Sigmoid colon (tissue), 7 donors: Measurements from ENCODE around the gene MDGA2. TPM values are rescaled to one million over a fixed set of nuclear protein-coding genes. Genes with fewer than 3 reads are reported as not detected.

Source experiments
- DNase-seq: peaks from one replicate; pipeline ENCODE4 v3.0.0-alpha.2; 2019
- H3K27ac ChIP-seq, 4 donors: fragments of 200-600 bp; sonication (generic); one replicate each; pipeline ENCODE4 v1.5.1; 2016 to 2019; ENCODE audit warnings: mild to moderate bottlenecking in 1 of 4
- H3K27me3 ChIP-seq, 3 donors: fragments of 200-600 bp; sonication (generic); one replicate each; pipeline ENCODE4 v1.5.1; 2019; ENCODE audit warnings: mild to moderate bottlenecking in 1 of 3
- H3K36me3 ChIP-seq, 4 donors: fragments of 200-600 bp; sonication (generic); one replicate each; pipeline ENCODE4 v1.5.1; 2016 to 2019
- H3K4me1 ChIP-seq, 4 donors: fragments of 200-600 bp; sonication (generic); one replicate each; pipeline ENCODE4 v1.5.1; 2017 to 2019
- H3K4me3 ChIP-seq, 4 donors: fragments of 200-600 bp; sonication (generic); one replicate each; pipeline ENCODE4 v1.5.1; 2017 to 2019; ENCODE audit warnings: mild to moderate bottlenecking in 2 of 4, moderate library complexity in 1 of 4
- H3K9me3 ChIP-seq, 4 donors: fragments of 200-600 bp in 3 of 4; sonication (generic) in 3 of 4; one replicate each; pipeline versions ENCODE4 v1.5.1 to v1.6.1; 2013 to 2019
- CTCF ChIP-seq, 4 experiments: fragments of 450-650 bp in 3 of 4; fragments of 200-600 bp in 1 of 4; IDR thresholded peaks; one replicate each; pipeline ENCODE4 v1.5.1; 2016 to 2019; ENCODE audit warnings: antibody characterized with exemption in 4 of 4, mild to moderate bottlenecking in 3 of 4, moderate library complexity in 2 of 4
- EP300 ChIP-seq, 4 donors: sonication (generic); formaldehyde crosslinking; IDR thresholded peaks; one replicate each; pipeline ENCODE4 v1.6.1; 2017; ENCODE audit warnings: antibody characterized with exemption in 4 of 4
- POLR2A ChIP-seq, 2 donors: fragments of 450-650 bp; IDR thresholded peaks; one replicate each; pipeline ENCODE4 v1.6.1; 2016; ENCODE audit warnings: antibody characterized with exemption in 2 of 2, mild to moderate bottlenecking in 2 of 2, moderate library complexity in 2 of 2
- POLR2AphosphoS5 ChIP-seq, 4 donors: sonication (generic); formaldehyde crosslinking; IDR thresholded peaks; one replicate each; pipeline ENCODE4 v1.6.1; 2017; ENCODE audit warnings: antibody characterized with exemption in 4 of 4
- WGBS, 2 donors: extraction: QIAGEN DNeasy Blood & Tissue Kit; methylation state at CpG; one replicate each; pipeline ENCODE4 v1.1.7; 2013; 5-methylcytosine and 5-hydroxymethylcytosine counted together
- intact Hi-C: fragments of 100-400 bp; cut with DNase I; formaldehyde crosslinking; loops from one replicate; pipeline ENCODE4 v1.15.1; 2023
- polyA plus RNA-seq, 3 donors: library from polyadenylated mRNA; stranded (reverse); fragments of 200-250 nt; gene quantifications; one replicate each; pipeline ENCODE4 v1.2.3, GENCODE V29; 2013
- total RNA-seq, 4 donors: library from RNA; depleted of rRNA; stranded (reverse); fragments of >200 nt; gene quantifications; one replicate each; pipeline ENCODE4 v1.1.0, GENCODE V29; 2016
- donor health status: healthy with polysubstance abuse.
- donor health status: Bipolar disorder and iron deficiency.
- donor health status: healthy.

The MDGA2 gene
- total and polyA plus RNA-seq, 7 donors, result under 0.01 to 1.2 (median 0.33) TPM; not detected in 2

GRCh38 chr14:47567273-47567672 is 108.1 kb downstream of the MDGA2 start:
- intact Hi-C loops, result no loop called here
- Histone ChIP-seq H3K27me3 (no peaks in the 10 kb centered on the region), H3K9me3 (no peaks in the 10 kb centered on the region), H3K4me3 (no peak overlapping the region), H3K36me3 (no peaks in the 10 kb centered on the region), H3K4me1 (no peaks in the 10 kb centered on the region), H3K27ac (no peak overlapping the region)
- no peak for DNase-seq
- TF ChIP-seq EP300 (IDR thresholded peaks at IDR 0.05) (no peak), POLR2A (IDR thresholded peaks at IDR 0.05) (no peak), CTCF (IDR thresholded peaks at IDR 0.05) (no peak), POLR2AphosphoS5 (IDR thresholded peaks at IDR 0.05) (no peak)

GRCh38 chr14:47557894-47558293 is 117.5 kb downstream of the MDGA2 start:
- intact Hi-C loops, result no loop called here
- H3K27me3 ChIP-seq, result no peaks in the 10 kb centered on the region
- H3K36me3 ChIP-seq, result no peaks in the 10 kb centered on the region
- H3K4me1 ChIP-seq, result no peaks in the 10 kb centered on the region
- no peaks in the 10 kb centered on the region for H3K9me3 ChIP-seq
- no peak overlapping the region for H3K27ac ChIP-seq
- DNase-seq, result no peak
- TF ChIP-seq POLR2A (IDR thresholded peaks at IDR 0.05) (no peak), EP300 (IDR thresholded peaks at IDR 0.05) (no peak), CTCF (IDR thresholded peaks at IDR 0.05) (no peak), POLR2AphosphoS5 (IDR thresholded peaks at IDR 0.05) (no peak)
- no peak overlapping the region for H3K4me3 ChIP-seq
- 59 to 72% methylated on average over 1 of the region's 1 CpG for WGBS, 2 donors

GRCh38 chr14:47555333-47555732 is 120.1 kb downstream of the MDGA2 start:
- H3K27me3 ChIP-seq, result no peaks in the 10 kb centered on the region
- H3K9me3 ChIP-seq, result no peaks in the 10 kb centered on the region
- intact Hi-C loops, result no loop called here
- no peak overlapping the region for H3K27ac ChIP-seq
- H3K4me3 ChIP-seq, result no peak overlapping the region
- TF ChIP-seq CTCF (IDR thresholded peaks at IDR 0.05), result no peak
- TF ChIP-seq POLR2A (IDR thresholded peaks at IDR 0.05), result no peak
- no peak for TF ChIP-seq EP300 (IDR thresholded peaks at IDR 0.05)
- TF ChIP-seq POLR2AphosphoS5 (IDR thresholded peaks at IDR 0.05), result no peak
- no peaks in the 10 kb centered on the region for H3K36me3 ChIP-seq
- no peak for DNase-seq
- H3K4me1 ChIP-seq, result no peaks in the 10 kb centered on the region

GRCh38 chr14:47549886-47550285 is 125.5 kb downstream of the MDGA2 start:
- H3K36me3 ChIP-seq, result no peaks in the 10 kb centered on the region
- TF ChIP-seq EP300 (IDR thresholded peaks at IDR 0.05), result no peak
- TF ChIP-seq POLR2A (IDR thresholded peaks at IDR 0.05), result no peak
- TF ChIP-seq CTCF (IDR thresholded peaks at IDR 0.05), result no peak
- no peak for DNase-seq
- no peaks in the 10 kb centered on the region for H3K9me3 ChIP-seq
- no peak overlapping the region for H3K4me3 ChIP-seq
- no peaks in the 10 kb centered on the region for H3K27me3 ChIP-seq
- H3K27ac ChIP-seq, result no peak overlapping the region
- no peaks in the 10 kb centered on the region for H3K4me1 ChIP-seq
- intact Hi-C loops, result no loop called here
- 54 to 77% methylated on average over 2 of the region's 2 CpGs for WGBS, 2 donors

- no peaks in the 10 kb centered on the region for H3K9me3 ChIP-seq
- H3K27me3 ChIP-seq, result no peaks in the 10 kb centered on the region
- intact Hi-C loops, result no loop called here
- no peaks in the 10 kb centered on the region for H3K4me1 ChIP-seq
- H3K27ac ChIP-seq, result no peak overlapping the region
- DNase-seq, result no peak
- no peaks in the 10 kb centered on the region for H3K36me3 ChIP-seq
- WGBS, 2 donors, result 44 to 78% methylated on average over 1 of the region's 1 CpG
- TF ChIP-seq CTCF (IDR thresholded peaks at IDR 0.05) (no peak), POLR2AphosphoS5 (IDR thresholded peaks at IDR 0.05) (no peak)
- no peak overlapping the region for H3K4me3 ChIP-seq
Measured at GRCh38 chr14:47543459-47543858, 131.9 kb downstream of the MDGA2 start.
